ENCODE data around the gene VEZF1. TPM values are rescaled to one million over a fixed set of nuclear protein-coding genes. Genes with fewer than 3 reads are reported as not detected.
A peak's percentile ranks its signal among the peaks of the same experiment; 100 is the strongest.

The VEZF1 gene
- total RNA-seq, 1 donor from 2014 or later, result 43.6 TPM

DNA sequence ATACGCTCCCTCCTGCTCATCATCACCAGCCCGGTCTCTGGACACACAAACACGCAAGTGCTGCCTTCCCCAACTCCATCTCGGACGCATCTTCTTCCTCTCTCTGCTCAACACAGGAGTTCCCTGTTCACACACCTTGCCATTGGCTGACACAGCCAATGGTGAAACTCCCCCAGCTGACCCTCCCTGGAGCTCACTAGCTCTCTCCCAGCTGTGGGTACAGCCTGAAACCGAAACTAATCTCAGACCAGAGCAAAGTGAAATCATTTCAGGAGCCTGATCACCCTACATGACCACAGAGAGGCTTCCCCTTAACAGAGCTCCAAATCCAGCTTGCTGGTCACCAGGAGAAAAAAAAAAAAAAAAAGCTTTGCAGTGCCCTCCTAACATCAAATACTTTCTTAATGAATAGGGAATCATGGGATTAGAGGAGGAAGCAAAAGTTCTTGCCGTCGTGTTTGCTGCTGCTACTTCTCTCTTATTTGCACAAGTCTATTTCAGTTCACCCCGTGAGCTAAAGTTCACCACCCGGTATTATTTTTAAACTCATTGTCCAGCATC is 41.2 kb downstream of the VEZF1 start:
- no peaks in the 10 kb centered on the region for H3K36me3 Mint-ChIP-seq (ENCODE audit: low read depth)
- TF ChIP-seq CTCF (IDR thresholded peaks at IDR 0.05), result no peak
- H3K9me3 Mint-ChIP-seq (ENCODE audit: low read depth), result no peaks in the 10 kb centered on the region
- peaks cover 80% of the 10 kb centered on the region for H3K4me1 Mint-ChIP-seq (ENCODE audit: low read depth)
- H3K27me3 Mint-ChIP-seq (ENCODE audit: low read depth), result no peaks in the 10 kb centered on the region
- peak overlapping the region; percentile 80 for H3K27ac Mint-ChIP-seq (ENCODE audit: unreplicated experiment)
- no peak for DNase-seq (ENCODE audit: low spot score)
- H3K4me3 Mint-ChIP-seq (ENCODE audit: unreplicated experiment), result peak overlapping the region; percentile 62

- Mint-ChIP-seq H3K4me1 (ENCODE audit: low read depth) (peaks cover 79% of the 10 kb centered on the region), H3K27me3 (ENCODE audit: low read depth) (no peaks in the 10 kb centered on the region), H3K36me3 (ENCODE audit: low read depth) (no peaks in the 10 kb centered on the region), H3K9me3 (ENCODE audit: low read depth) (no peaks in the 10 kb centered on the region), H3K27ac (ENCODE audit: unreplicated experiment) (peak overlapping the region; percentile 80), H3K4me3 (ENCODE audit: unreplicated experiment) (peak overlapping the region; percentile 62)
- no peak for TF ChIP-seq CTCF (IDR thresholded peaks at IDR 0.05)
- DNase-seq (ENCODE audit: low spot score), result no peak
Observed at GRCh38 chr17:57945996-57946797, 41.9 kb downstream of the VEZF1 start.

GRCh38 chr17:57944908-57945307 is 43.1 kb downstream of the VEZF1 start:
- no peak for TF ChIP-seq CTCF (IDR thresholded peaks at IDR 0.05)
- Mint-ChIP-seq H3K4me1 (ENCODE audit: low read depth) (peaks cover 74% of the 10 kb centered on the region), H3K4me3 (ENCODE audit: unreplicated experiment) (no peak overlapping the region), H3K27ac (ENCODE audit: unreplicated experiment) (no peak overlapping the region), H3K36me3 (ENCODE audit: low read depth) (no peaks in the 10 kb centered on the region), H3K27me3 (ENCODE audit: low read depth) (no peaks in the 10 kb centered on the region), H3K9me3 (ENCODE audit: low read depth) (no peaks in the 10 kb centered on the region)
- no peak for DNase-seq (ENCODE audit: low spot score)

DNA sequence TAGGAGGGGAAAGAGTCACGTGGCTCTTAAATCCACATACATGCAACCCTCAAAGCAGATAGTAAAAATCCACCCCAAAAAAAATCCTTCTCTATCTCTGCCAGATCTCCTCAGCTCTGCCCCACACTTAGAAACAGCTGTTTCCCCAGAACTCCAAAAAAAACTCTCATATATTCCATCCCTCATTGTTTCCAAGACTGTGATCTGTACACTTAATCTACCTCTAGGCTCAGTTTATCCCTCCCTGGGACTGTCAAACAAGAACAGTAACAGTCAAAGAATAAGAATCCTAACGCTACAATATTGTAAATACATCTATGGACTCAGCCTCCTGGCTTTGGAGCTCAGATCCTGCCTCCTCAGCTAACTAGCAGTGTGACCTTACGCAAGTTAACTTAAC is 44.4 kb downstream of the VEZF1 start:
- Mint-ChIP-seq H3K9me3 (ENCODE audit: low read depth) (no peaks in the 10 kb centered on the region), H3K4me1 (ENCODE audit: low read depth) (peaks cover 63% of the 10 kb centered on the region), H3K4me3 (ENCODE audit: unreplicated experiment) (no peak overlapping the region), H3K27ac (ENCODE audit: unreplicated experiment) (no peak overlapping the region), H3K36me3 (ENCODE audit: low read depth) (no peaks in the 10 kb centered on the region), H3K27me3 (ENCODE audit: low read depth) (no peaks in the 10 kb centered on the region)
- DNase-seq (ENCODE audit: low spot score), result no peak
- TF ChIP-seq CTCF (IDR thresholded peaks at IDR 0.05), result no peak

- H3K27me3 Mint-ChIP-seq (ENCODE audit: low read depth), result no peaks in the 10 kb centered on the region
- TF ChIP-seq CTCF (IDR thresholded peaks at IDR 0.05), result no peak
- H3K36me3 Mint-ChIP-seq (ENCODE audit: low read depth), result no peaks in the 10 kb centered on the region
- no peak for DNase-seq (ENCODE audit: low spot score)
- H3K9me3 Mint-ChIP-seq (ENCODE audit: low read depth), result no peaks in the 10 kb centered on the region
- peaks cover 58% of the 10 kb centered on the region for H3K4me1 Mint-ChIP-seq (ENCODE audit: low read depth)
- H3K4me3 Mint-ChIP-seq (ENCODE audit: unreplicated experiment), result no peak overlapping the region
- peak overlapping the region; percentile 17 for H3K27ac Mint-ChIP-seq (ENCODE audit: unreplicated experiment)
Observed at GRCh38 chr17:57943140-57943539, 44.9 kb downstream of the VEZF1 start.

Measured in chondrocyte (in vitro differentiated cells).